NT2/D1 (cell line): ENCODE measurements around the gene SMCP.

Source experiments
- DNase-seq: peaks from one replicate; pipeline ENCODE4 v3.0.0-alpha.2; 2011; ENCODE audit warnings: low read depth, low spot score
- H3K27me3 ChIP-seq: 2 replicates; pipeline ENCODE4 v1.6.0; 2011; ENCODE audit warnings: mild to moderate bottlenecking; ENCODE audit not compliant: insufficient read length, insufficient read depth
- H3K36me3 ChIP-seq: 2 replicates; pipeline ENCODE4 v1.6.1; 2011; ENCODE audit warnings: mild to moderate bottlenecking, low read length, mixed read lengths; ENCODE audit not compliant: insufficient read depth, insufficient read length
- H3K4me1 ChIP-seq: 2 replicates; pipeline ENCODE4 v1.5.1; 2011; ENCODE audit not compliant: insufficient read depth, insufficient read length
- H3K4me3 ChIP-seq: 2 replicates; pipeline ENCODE4 v1.5.1; 2011; ENCODE audit warnings: low read depth; ENCODE audit not compliant: insufficient read length
- H3K9ac ChIP-seq: 2 replicates; pipeline ENCODE4 v1.6.0; 2011; ENCODE audit warnings: low read depth; ENCODE audit not compliant: insufficient read length
- H3K9me3 ChIP-seq: 2 replicates; pipeline ENCODE4 v1.5.1; 2011; ENCODE audit warnings: mild to moderate bottlenecking, low read length; ENCODE audit not compliant: insufficient read depth
- SUZ12 ChIP-seq: IDR thresholded peaks from 2 replicates; pipeline ENCODE4 v1.6.1; 2011; ENCODE audit not compliant: insufficient read length, insufficient read depth; ENCODE audit errors: extremely low read depth
- YY1 ChIP-seq: IDR thresholded peaks from 2 replicates; pipeline ENCODE4 v1.6.1; 2011; ENCODE audit not compliant: insufficient read length, insufficient read depth
- ZNF274 ChIP-seq: IDR thresholded peaks from 2 replicates; pipeline ENCODE4 v1.6.1; 2011; ENCODE audit warnings: mild to moderate bottlenecking, low read depth, low read length

SMCP gene

DNA sequence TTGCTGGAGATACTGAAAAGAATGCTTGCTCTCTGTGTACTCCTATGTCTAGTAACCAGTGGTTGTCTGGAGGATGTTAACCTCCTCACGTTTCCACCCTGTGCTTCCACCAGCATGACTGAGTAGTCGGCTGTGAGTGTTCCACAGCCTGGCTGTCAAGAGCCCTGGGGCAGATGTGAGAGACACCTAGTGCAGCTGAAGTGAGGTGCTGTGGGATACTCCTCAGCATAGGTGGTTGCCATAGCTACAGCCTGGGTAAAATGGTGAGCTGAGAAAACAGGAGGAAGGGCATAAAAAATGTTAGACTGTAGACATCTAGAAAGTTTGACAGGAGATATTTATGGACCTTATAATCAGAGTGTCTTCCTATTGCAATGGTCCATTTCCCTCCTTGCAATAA, 46.1 kb downstream of the SMCP start:
- Histone ChIP-seq H3K4me3 (no peak overlapping the region), H3K36me3 (no peaks in the 10 kb centered on the region), H3K9ac (no peak overlapping the region), H3K27me3 (no peaks in the 10 kb centered on the region), H3K9me3 (peaks cover 22% of the 10 kb centered on the region), H3K4me1 (no peaks in the 10 kb centered on the region)
- no peak for DNase-seq
- TF ChIP-seq SUZ12 (no peak), ZNF274 (no peak), YY1 (no peak)

GRCh38 chr1:152926091-152926490, 48.0 kb downstream of the SMCP start:
- peak; percentile 11 for DNase-seq
- no peak for TF ChIP-seq YY1
- TF ChIP-seq ZNF274 = no peak
- TF ChIP-seq SUZ12 = no peak

GRCh38 chr1:152928671-152929070, 50.5 kb downstream of the SMCP start:
- H3K27me3 ChIP-seq = no peaks in the 10 kb centered on the region
- peaks cover 22% of the 10 kb centered on the region for H3K9me3 ChIP-seq
- no peaks in the 10 kb centered on the region for H3K36me3 ChIP-seq
- no peak overlapping the region for H3K9ac ChIP-seq
- DNase-seq = no peak
- no peak for TF ChIP-seq YY1
- no peak overlapping the region for H3K4me3 ChIP-seq
- no peaks in the 10 kb centered on the region for H3K4me1 ChIP-seq

More at GRCh38 chr1:152926091-152926490, 48.0 kb downstream of the SMCP start:
- H3K36me3 ChIP-seq = no peaks in the 10 kb centered on the region
- H3K4me1 ChIP-seq = no peaks in the 10 kb centered on the region
- H3K27me3 ChIP-seq = no peaks in the 10 kb centered on the region
- peaks cover 22% of the 10 kb centered on the region for H3K9me3 ChIP-seq
- no peak overlapping the region for H3K9ac ChIP-seq
- no peak overlapping the region for H3K4me3 ChIP-seq

DNA sequence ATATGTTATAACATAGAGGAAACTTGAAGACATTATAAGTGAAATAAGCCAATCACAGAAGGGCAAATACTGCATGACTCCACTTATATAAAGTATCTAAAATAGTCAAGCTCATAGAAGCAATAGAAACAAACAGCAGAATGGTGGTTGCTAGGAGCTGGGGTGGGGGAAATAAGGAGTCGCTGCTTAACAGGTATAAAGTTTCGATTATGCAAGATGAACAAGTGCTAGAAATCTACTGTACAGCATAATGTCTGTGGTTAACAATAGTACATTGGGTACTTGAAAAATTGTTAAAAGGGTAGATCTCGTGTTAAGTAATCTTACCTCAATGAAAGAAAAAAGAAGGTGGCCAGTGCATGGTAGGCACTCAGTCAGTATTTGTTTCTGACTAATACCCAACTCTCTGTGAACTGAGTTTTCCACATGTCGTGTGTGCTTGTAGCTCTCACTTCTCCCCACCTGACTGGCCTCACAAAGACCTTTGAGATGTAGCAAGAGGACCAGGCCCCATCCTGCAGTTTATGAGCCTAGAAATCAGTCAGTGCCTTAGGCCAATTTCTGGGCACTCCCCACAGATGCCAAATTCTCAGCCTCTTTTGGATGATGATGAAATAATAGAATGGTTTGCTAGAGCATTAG, 54.2 kb downstream of the SMCP start:
- Histone ChIP-seq H3K4me1 (no peaks in the 10 kb centered on the region), H3K4me3 (no peak overlapping the region), H3K27me3 (no peaks in the 10 kb centered on the region), H3K9me3 (peaks cover 2% of the 10 kb centered on the region), H3K36me3 (no peaks in the 10 kb centered on the region), H3K9ac (no peak overlapping the region)
- DNase-seq = no peak
- TF ChIP-seq SUZ12 (no peak), ZNF274 (no peak), YY1 (no peak)

DNA sequence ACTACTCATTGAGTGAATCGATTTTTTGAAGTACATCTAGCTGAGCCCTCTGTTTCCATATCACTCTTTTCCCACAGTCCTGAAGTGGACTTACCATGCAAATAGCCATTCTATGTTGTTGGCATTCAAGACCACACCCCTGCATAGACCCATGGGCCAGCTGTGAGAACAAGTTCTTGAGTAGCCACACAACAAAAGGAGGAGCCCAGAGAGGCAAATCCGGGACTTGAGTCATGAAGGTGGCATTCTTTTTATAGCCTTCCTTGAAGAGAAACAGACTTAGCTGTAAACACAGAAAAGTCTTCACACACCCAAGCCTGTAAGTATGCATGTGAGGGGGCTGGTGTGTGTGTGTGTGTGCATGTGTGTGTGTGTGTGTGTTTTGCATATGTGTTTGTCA, 55.1 kb downstream of the SMCP start:
- no peaks in the 10 kb centered on the region for H3K36me3 ChIP-seq
- no peak overlapping the region for H3K4me3 ChIP-seq
- TF ChIP-seq SUZ12 (no peak), YY1 (no peak), ZNF274 (no peak)
- H3K27me3 ChIP-seq = no peaks in the 10 kb centered on the region
- DNase-seq = no peak
- H3K9ac ChIP-seq = no peak overlapping the region
- no peaks in the 10 kb centered on the region for H3K4me1 ChIP-seq
- H3K9me3 ChIP-seq = no peaks in the 10 kb centered on the region
